ENCODE data around the gene UBE3A. TPM values are rescaled to one million over a fixed set of nuclear protein-coding genes. Genes with fewer than 3 reads are reported as not detected.

The UBE3A gene
- total RNA-seq, 2 experiments from 2014 or later: 124 to 126 TPM

DNA sequence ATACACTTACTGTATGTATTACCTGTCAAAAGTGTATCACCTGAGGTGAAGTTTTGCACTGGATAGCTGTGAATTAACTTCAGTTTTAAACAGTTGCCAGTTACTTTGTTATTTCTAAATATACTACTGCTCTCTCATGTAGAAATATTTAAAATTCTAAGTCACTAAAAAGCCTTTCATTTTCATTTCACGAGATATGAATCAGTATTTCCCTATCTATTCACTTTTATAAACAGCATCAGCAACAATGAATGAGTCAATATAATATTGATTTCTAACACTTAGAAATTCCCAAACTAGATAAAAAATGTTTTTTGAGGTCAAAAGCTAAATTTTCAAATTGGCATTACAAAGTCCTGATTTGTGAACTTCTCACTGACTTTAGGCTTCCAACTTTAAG lies 32.6 kb downstream of the UBE3A start:
- no peak overlapping the region for H3K27ac Mint-ChIP-seq
- Histone ChIP-seq H3K9me3 (ENCODE audit: control insufficient read depth in 1 of 2, insufficient read depth in 1 of 2, low read length in 2 of 2) (peaks cover 0 to 6% of the 10 kb centered on the region in 2 experiments), H3K27ac (ENCODE audit: low read depth in 1 of 2, low read length in 2 of 2) (no peak overlapping the region), H3K4me1 (ENCODE audit: insufficient read depth, low read length) (no peaks in the 10 kb centered on the region), H3K4me3 (ENCODE audit: low read length) (no peak overlapping the region), H3K36me3 (ENCODE audit: insufficient read depth, low read length) (peaks cover 30% of the 10 kb centered on the region), H3K27me3 (ENCODE audit: control insufficient read depth in 1 of 2, insufficient read depth in 2 of 2, low read length in 2 of 2) (no peaks in the 10 kb centered on the region)
- no peaks in the 10 kb centered on the region for H3K27me3 Mint-ChIP-seq
- ChIA-PET CTCF (interaction anchor here (1.2 kb wide), 2 partner anchors 31 to 36 kb away, joined by 3 read pairs; no protein-coding TSS in a partner anchor), POLR2A (no interaction called here)
- no peak overlapping the region for H3K4me3 Mint-ChIP-seq
- ATAC-seq (ENCODE audit: poor library complexity): no peak
- no peak for DNase-seq
- intact Hi-C loops (cut with DNase I, micrococcal nuclease): no loop called here
- peaks cover 3% of the 10 kb centered on the region for H3K9me3 Mint-ChIP-seq
- TF ChIP-seq, protein P1, sequence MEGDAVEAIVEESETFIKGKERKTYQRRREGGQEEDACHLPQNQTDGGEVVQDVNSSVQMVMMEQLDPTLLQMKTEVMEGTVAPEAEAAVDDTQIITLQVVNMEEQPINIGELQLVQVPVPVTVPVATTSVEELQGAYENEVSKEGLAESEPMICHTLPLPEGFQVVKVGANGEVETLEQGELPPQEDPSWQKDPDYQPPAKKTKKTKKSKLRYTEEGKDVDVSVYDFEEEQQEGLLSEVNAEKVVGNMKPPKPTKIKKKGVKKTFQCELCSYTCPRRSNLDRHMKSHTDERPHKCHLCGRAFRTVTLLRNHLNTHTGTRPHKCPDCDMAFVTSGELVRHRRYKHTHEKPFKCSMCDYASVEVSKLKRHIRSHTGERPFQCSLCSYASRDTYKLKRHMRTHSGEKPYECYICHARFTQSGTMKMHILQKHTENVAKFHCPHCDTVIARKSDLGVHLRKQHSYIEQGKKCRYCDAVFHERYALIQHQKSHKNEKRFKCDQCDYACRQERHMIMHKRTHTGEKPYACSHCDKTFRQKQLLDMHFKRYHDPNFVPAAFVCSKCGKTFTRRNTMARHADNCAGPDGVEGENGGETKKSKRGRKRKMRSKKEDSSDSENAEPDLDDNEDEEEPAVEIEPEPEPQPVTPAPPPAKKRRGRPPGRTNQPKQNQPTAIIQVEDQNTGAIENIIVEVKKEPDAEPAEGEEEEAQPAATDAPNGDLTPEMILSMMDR (IDR thresholded peaks at IDR 0.05): no peak
- peaks cover 33% of the 10 kb centered on the region for H3K4me1 Mint-ChIP-seq (ENCODE audit: low read depth)
- H3K36me3 Mint-ChIP-seq (ENCODE audit: low read depth): peaks cover 86% of the 10 kb centered on the region

DNA sequence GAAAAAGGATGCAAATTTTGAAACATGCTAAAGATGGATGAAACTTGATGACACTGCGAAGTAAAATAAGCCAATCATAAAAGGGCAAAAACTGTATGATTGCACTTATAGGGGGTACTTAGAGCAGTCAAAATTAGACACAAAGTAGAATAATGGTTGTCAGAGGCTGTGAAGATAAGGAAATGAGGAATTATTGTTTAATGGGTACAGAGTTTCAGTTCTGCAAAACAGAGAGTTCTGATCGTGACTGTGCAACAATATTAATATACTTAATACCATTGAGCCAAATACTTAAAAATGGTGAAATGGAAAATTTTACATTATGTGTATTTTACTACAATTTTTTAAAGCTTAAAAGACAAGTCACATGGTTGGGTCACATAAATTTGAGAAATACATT lies 35.1 kb downstream of the UBE3A start:
- TF ChIP-seq, protein P1 (IDR thresholded peaks at IDR 0.05): no peak
- Histone ChIP-seq H3K4me3 (ENCODE audit: low read length) (no peak overlapping the region), H3K9me3 (ENCODE audit: control insufficient read depth in 1 of 2, insufficient read depth in 1 of 2, low read length in 2 of 2) (peaks cover 0 to 6% of the 10 kb centered on the region in 2 experiments), H3K4me1 (ENCODE audit: insufficient read depth, low read length) (no peaks in the 10 kb centered on the region), H3K36me3 (ENCODE audit: insufficient read depth, low read length) (peaks cover 30% of the 10 kb centered on the region), H3K27ac (ENCODE audit: low read depth in 1 of 2, low read length in 2 of 2) (no peak overlapping the region), H3K27me3 (ENCODE audit: control insufficient read depth in 1 of 2, insufficient read depth in 2 of 2, low read length in 2 of 2) (no peaks in the 10 kb centered on the region)
- Mint-ChIP-seq H3K36me3 (ENCODE audit: low read depth) (peaks cover 93% of the 10 kb centered on the region), H3K4me3 (no peak overlapping the region), H3K9me3 (peaks cover 7% of the 10 kb centered on the region), H3K27ac (no peak overlapping the region), H3K4me1 (ENCODE audit: low read depth) (peaks cover 20% of the 10 kb centered on the region), H3K27me3 (no peaks in the 10 kb centered on the region)
- ATAC-seq (ENCODE audit: poor library complexity): no peak
- CTCF ChIA-PET: no interaction called here
- no peak for DNase-seq
- intact Hi-C loops (cut with DNase I, micrococcal nuclease): no loop called here
- POLR2A ChIA-PET: no interaction called here

DNA sequence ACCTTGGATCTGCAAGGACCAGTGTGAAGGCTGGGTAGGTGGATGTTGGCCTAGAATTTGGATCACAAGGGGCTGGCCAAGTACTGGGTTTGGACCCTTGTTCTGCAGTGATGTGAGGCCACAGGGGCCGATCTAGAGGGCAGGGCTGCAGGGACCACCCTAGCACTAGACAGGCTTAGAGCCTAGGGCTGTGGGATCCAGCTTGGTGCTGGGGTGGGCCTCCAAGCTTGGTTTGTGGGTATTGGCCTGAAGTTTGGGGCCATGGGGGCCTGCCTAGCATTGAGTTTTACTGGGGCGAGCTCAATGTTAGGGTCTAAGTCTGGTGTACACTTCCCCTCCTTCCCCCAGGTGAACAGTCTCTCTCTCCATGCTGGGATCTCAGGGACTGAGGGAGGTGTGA lies 36.5 kb downstream of the UBE3A start:
- no peak overlapping the region for H3K27ac Mint-ChIP-seq

More for the DNA sequence above, 36.5 kb downstream of the UBE3A start:
- Histone ChIP-seq H3K36me3 (ENCODE audit: insufficient read depth, low read length) (peaks cover 30% of the 10 kb centered on the region), H3K9me3 (ENCODE audit: control insufficient read depth in 1 of 2, insufficient read depth in 1 of 2, low read length in 2 of 2) (peaks cover 0 to 6% of the 10 kb centered on the region in 2 experiments), H3K4me1 (ENCODE audit: insufficient read depth, low read length) (no peaks in the 10 kb centered on the region), H3K4me3 (ENCODE audit: low read length) (no peak overlapping the region), H3K27me3 (ENCODE audit: control insufficient read depth in 1 of 2, insufficient read depth in 2 of 2, low read length in 2 of 2) (no peaks in the 10 kb centered on the region), H3K27ac (ENCODE audit: low read depth in 1 of 2, low read length in 2 of 2) (no peak overlapping the region)
- CTCF ChIA-PET: no interaction called here
- no peak overlapping the region for H3K4me3 Mint-ChIP-seq
- H3K4me1 Mint-ChIP-seq (ENCODE audit: low read depth): peaks cover 28% of the 10 kb centered on the region
- no peaks in the 10 kb centered on the region for H3K27me3 Mint-ChIP-seq
- POLR2A ChIA-PET: no interaction called here
- no peak for DNase-seq
- peaks cover 96% of the 10 kb centered on the region for H3K36me3 Mint-ChIP-seq (ENCODE audit: low read depth)
- ATAC-seq (ENCODE audit: poor library complexity): no peak
- intact Hi-C loops (cut with DNase I, micrococcal nuclease): no loop called here
- peaks cover 7% of the 10 kb centered on the region for H3K9me3 Mint-ChIP-seq
- TF ChIP-seq, protein P1 (IDR thresholded peaks at IDR 0.05): no peak

All from CD4-positive, alpha-beta T cell (primary cell).